ENCODE measurements around the gene CFAP46.

- no peak for TF ChIP-seq EZH2phosphoT487 (IDR thresholded peaks at IDR 0.05; ENCODE audit: insufficient read depth, low read depth)
- TF ChIP-seq EZH2 (IDR thresholded peaks at IDR 0.05; ENCODE audit: insufficient read depth, poor library complexity, severe bottlenecking) = no peak
Observed at GRCh38 chr10:132878091-132878729, 64.2 kb downstream of the CFAP46 start.

Data from GM23248 (cell line).